ENCODE results near the gene EML4. TPM values are rescaled to one million over a fixed set of nuclear protein-coding genes. Genes with fewer than 3 reads are reported as not detected.

EML4 gene
- total RNA-seq, 1 donor from 2014 or later = 167 TPM

GRCh38 chr2:42317486-42317885 lies 148.3 kb downstream of the EML4 start:
- Histone ChIP-seq H4K20me1 (ENCODE audit: low read depth) (no peaks in the 10 kb centered on the region), H3F3A (ENCODE audit: low read depth) (no peaks in the 10 kb centered on the region), H3K79me2 (ENCODE audit: low read depth) (no peaks in the 10 kb centered on the region), H3K4me3 (no peak overlapping the region), H3K36me3 (peaks cover 33% of the 10 kb centered on the region), H3K9me3 (ENCODE audit: low read depth) (no peaks in the 10 kb centered on the region), H3K27me3 (no peaks in the 10 kb centered on the region), H3K4me1 (no peaks in the 10 kb centered on the region), H3K4me2 (no peak overlapping the region), H3K9ac (no peak overlapping the region), H3K27ac (no peak overlapping the region), H2AFZ (replicated peaks) (no peak overlapping the region)
- Mint-ChIP-seq H3K36me3 (peaks cover 18% of the 10 kb centered on the region), H3K9me3 (no peaks in the 10 kb centered on the region), H3K27ac (no peak overlapping the region), H3K4me3 (no peak overlapping the region), H3K4me1 (no peaks in the 10 kb centered on the region), H3K27me3 (ENCODE audit: insufficient read depth, low read depth) (no peaks in the 10 kb centered on the region)
- DNase-seq (ENCODE audit: low spot score) = no peak
- no peak for TF ChIP-seq EZH2 (IDR thresholded peaks at IDR 0.05)

- no peak for DNase-seq (ENCODE audit: low spot score)
- no peaks in the 10 kb centered on the region for H3K4me1 ChIP-seq
- H3K4me3 ChIP-seq = no peak overlapping the region
- peaks cover 18% of the 10 kb centered on the region for H3K36me3 Mint-ChIP-seq
- no peaks in the 10 kb centered on the region for H3K27me3 Mint-ChIP-seq (ENCODE audit: insufficient read depth, low read depth)
- no peak overlapping the region for H2AFZ ChIP-seq (replicated peaks)
- no peaks in the 10 kb centered on the region for H3K9me3 ChIP-seq (ENCODE audit: low read depth)
- peaks cover 33% of the 10 kb centered on the region for H3K36me3 ChIP-seq
- no peak overlapping the region for H3K27ac Mint-ChIP-seq
- no peak overlapping the region for H3K4me2 ChIP-seq
- no peak for TF ChIP-seq CTCF (IDR thresholded peaks at IDR 0.05)
- TF ChIP-seq EZH2 (IDR thresholded peaks at IDR 0.05) = no peak
- TF ChIP-seq EZH2phosphoT487 (IDR thresholded peaks at IDR 0.05) = no peak
- no peak overlapping the region for H3K9ac ChIP-seq
- H4K20me1 ChIP-seq (ENCODE audit: low read depth) = no peaks in the 10 kb centered on the region
- H3K27ac ChIP-seq = no peak overlapping the region
- no peaks in the 10 kb centered on the region for H3F3A ChIP-seq (ENCODE audit: low read depth)
- no peaks in the 10 kb centered on the region for H3K9me3 Mint-ChIP-seq
- H3K4me1 Mint-ChIP-seq = no peaks in the 10 kb centered on the region
- no peaks in the 10 kb centered on the region for H3K79me2 ChIP-seq (ENCODE audit: low read depth)
- no peak overlapping the region for H3K4me3 Mint-ChIP-seq
- no peaks in the 10 kb centered on the region for H3K27me3 ChIP-seq
Measured at GRCh38 chr2:42317945-42318344, 148.8 kb downstream of the EML4 start.

GRCh38 chr2:42319265-42319664 lies 150.1 kb downstream of the EML4 start:
- H3K9me3 ChIP-seq (ENCODE audit: low read depth) = no peaks in the 10 kb centered on the region
- Mint-ChIP-seq H3K4me3 (no peak overlapping the region), H3K27ac (no peak overlapping the region), H3K27me3 (ENCODE audit: insufficient read depth, low read depth) (no peaks in the 10 kb centered on the region), H3K4me1 (no peaks in the 10 kb centered on the region), H3K36me3 (peaks cover 18% of the 10 kb centered on the region), H3K9me3 (no peaks in the 10 kb centered on the region)
- H3K4me2 ChIP-seq = no peak overlapping the region
- H2AFZ ChIP-seq (replicated peaks) = no peak overlapping the region
- no peak overlapping the region for H3K9ac ChIP-seq
- H3F3A ChIP-seq (ENCODE audit: low read depth) = no peaks in the 10 kb centered on the region
- H3K27ac ChIP-seq = no peak overlapping the region
- H3K27me3 ChIP-seq = no peaks in the 10 kb centered on the region
- H3K79me2 ChIP-seq (ENCODE audit: low read depth) = no peaks in the 10 kb centered on the region
- no peaks in the 10 kb centered on the region for H4K20me1 ChIP-seq (ENCODE audit: low read depth)
- TF ChIP-seq EZH2phosphoT487 (IDR thresholded peaks at IDR 0.05) (no peak), EZH2 (IDR thresholded peaks at IDR 0.05) (no peak), CTCF (IDR thresholded peaks at IDR 0.05) (no peak)
- DNase-seq (ENCODE audit: low spot score) = no peak
- no peak overlapping the region for H3K4me3 ChIP-seq
- peaks cover 33% of the 10 kb centered on the region for H3K36me3 ChIP-seq
- H3K4me1 ChIP-seq = no peaks in the 10 kb centered on the region

- no peaks in the 10 kb centered on the region for H3K9me3 Mint-ChIP-seq
- no peaks in the 10 kb centered on the region for H3K27me3 Mint-ChIP-seq (ENCODE audit: insufficient read depth, low read depth)
- no peak overlapping the region for H2AFZ ChIP-seq (replicated peaks)
- peaks cover 19% of the 10 kb centered on the region for H3K36me3 Mint-ChIP-seq
- H3K4me1 ChIP-seq = no peaks in the 10 kb centered on the region
- no peak overlapping the region for H3K27ac ChIP-seq
- H3K9ac ChIP-seq = no peak overlapping the region
- no peaks in the 10 kb centered on the region for H3K4me1 Mint-ChIP-seq
- H3K4me3 ChIP-seq = no peak overlapping the region
- no peaks in the 10 kb centered on the region for H3F3A ChIP-seq (ENCODE audit: low read depth)
- no peaks in the 10 kb centered on the region for H3K9me3 ChIP-seq (ENCODE audit: low read depth)
- no peak for TF ChIP-seq EZH2 (IDR thresholded peaks at IDR 0.05)
- TF ChIP-seq EZH2phosphoT487 (IDR thresholded peaks at IDR 0.05) = no peak
- TF ChIP-seq CTCF (IDR thresholded peaks at IDR 0.05) = no peak
- no peaks in the 10 kb centered on the region for H4K20me1 ChIP-seq (ENCODE audit: low read depth)
- peaks cover 26% of the 10 kb centered on the region for H3K36me3 ChIP-seq
- no peak overlapping the region for H3K4me2 ChIP-seq
- H3K79me2 ChIP-seq (ENCODE audit: low read depth) = no peaks in the 10 kb centered on the region
- H3K4me3 Mint-ChIP-seq = no peak overlapping the region
- no peaks in the 10 kb centered on the region for H3K27me3 ChIP-seq
- H3K27ac Mint-ChIP-seq = no peak overlapping the region
- no peak for DNase-seq (ENCODE audit: low spot score)
Measured at GRCh38 chr2:42321452-42322064, 152.4 kb downstream of the EML4 start.

All from neural progenitor cell (in vitro differentiated cells).